GM23338 (cell line): ENCODE measurements around the gene GRIN1. TPM values are rescaled to one million over a fixed set of nuclear protein-coding genes. Genes with fewer than 3 reads are reported as not detected.

Experiments
- ATAC-seq: fragments of 200-7000 bp; cut with Tn5 transposase; 3 replicates; pipeline ENCODE4 v1.9.1; 2020
- DNase-seq: peaks from one replicate; pipeline ENCODE4 v3.0.0-alpha.2; 2015; ENCODE audit warnings: low spot score
- H2AFZ ChIP-seq: fragments of 200-600 bp; sonication (generic); 2 replicates; pipeline ENCODE4 v1.8.0; 2016; ENCODE audit warnings: antibody characterized with exemption, mild to moderate bottlenecking, moderate library complexity
- H3F3A ChIP-seq: fragments of 200-600 bp; sonication (generic); replicated peaks from 2 replicates; pipeline ENCODE4 v1.8.0; 2017; ENCODE audit warnings: antibody characterized with exemption, mixed run types, low read depth
- H3K27ac ChIP-seq: fragments of 200-600 bp; sonication (generic); 2 replicates; pipeline ENCODE4 v1.6.1; 2016; ENCODE audit warnings: low read depth
- H3K27me3 ChIP-seq: fragments of 200-600 bp; sonication (generic); 2 replicates; pipeline ENCODE4 v1.8.0; 2016; ENCODE audit warnings: mild to moderate bottlenecking, mixed run types, moderate library complexity; ENCODE audit not compliant: insufficient read depth
- H3K36me3 ChIP-seq: fragments of 200-600 bp; sonication (generic); 2 replicates; pipeline ENCODE4 v1.8.0; 2016; ENCODE audit warnings: mild to moderate bottlenecking; ENCODE audit not compliant: insufficient read depth
- H3K4me1 ChIP-seq: fragments of 200-600 bp; sonication (generic); 2 replicates; pipeline ENCODE4 v1.8.0; 2016; ENCODE audit warnings: mild to moderate bottlenecking, moderate library complexity; ENCODE audit not compliant: insufficient read depth
- H3K4me2 ChIP-seq: fragments of 200-600 bp; sonication (generic); 2 replicates; pipeline ENCODE4 v1.7.1; 2017; ENCODE audit warnings: mixed run types
- H3K4me3 ChIP-seq: fragments of 200-600 bp; sonication (generic); 2 replicates; pipeline ENCODE4 v1.6.1; 2016; ENCODE audit warnings: mixed run types
- H3K79me2 ChIP-seq: fragments of 200-600 bp; sonication (generic); replicated peaks from 2 replicates; pipeline ENCODE4 v1.8.0; 2017; ENCODE audit warnings: mild to moderate bottlenecking; ENCODE audit not compliant: insufficient read depth
- H3K9me2 ChIP-seq: fragments of 200-600 bp; sonication (generic); 2 replicates; pipeline ENCODE4 v1.8.0; 2017; ENCODE audit not compliant: insufficient read depth
- H4K20me1 ChIP-seq: fragments of 200-600 bp; sonication (generic); replicated peaks from 2 replicates; pipeline ENCODE4 v1.8.0; 2017; ENCODE audit warnings: mild to moderate bottlenecking; ENCODE audit not compliant: insufficient read depth
- H3K27ac Mint-ChIP-seq: 2 replicates; pipeline ENCODE4 v1.8.0; 2020; ENCODE audit warnings: inconsistent platforms, mild to moderate bottlenecking, moderate library complexity, mixed read lengths
- H3K27me3 Mint-ChIP-seq: 3 replicates; pipeline ENCODE4 v1.8.0; 2022; ENCODE audit warnings: low read depth, mild to moderate bottlenecking, moderate library complexity, mixed read lengths, inconsistent platforms; ENCODE audit not compliant: insufficient read depth, poor library complexity
- H3K36me3 Mint-ChIP-seq: 3 replicates; pipeline ENCODE4 v1.8.0; 2021; ENCODE audit warnings: low read depth, mild to moderate bottlenecking, inconsistent platforms, moderate library complexity, mixed read lengths
- H3K4me1 Mint-ChIP-seq: 3 replicates; pipeline ENCODE4 v1.8.0; 2020; ENCODE audit warnings: mild to moderate bottlenecking, inconsistent platforms, mixed read lengths
- H3K4me3 Mint-ChIP-seq: 3 replicates; pipeline ENCODE4 v1.8.0; 2021; ENCODE audit warnings: moderate library complexity, mild to moderate bottlenecking, inconsistent platforms, mixed read lengths
- H3K9me3 Mint-ChIP-seq: 3 replicates; pipeline ENCODE4 v1.8.0; 2020; ENCODE audit warnings: moderate library complexity, mild to moderate bottlenecking, inconsistent platforms, mixed read lengths
- ETS1 ChIP-seq: IDR thresholded peaks from 2 replicates; pipeline ENCODE4 v1.6.1; 2016; ENCODE audit warnings: antibody characterized with exemption
- EZH2phosphoT487 ChIP-seq: fragments of 200-600 bp; sonication (generic); IDR thresholded peaks from one replicate; pipeline ENCODE4 v1.8.1; 2018; ENCODE audit warnings: antibody characterized with exemption; ENCODE audit not compliant: unreplicated experiment
- JUNB ChIP-seq: IDR thresholded peaks from one replicate; pipeline ENCODE4 v1.6.1; 2016; ENCODE audit warnings: antibody characterized with exemption; ENCODE audit not compliant: unreplicated experiment
- NANOG ChIP-seq: IDR thresholded peaks from 2 replicates; pipeline ENCODE4 v1.6.1; 2016; ENCODE audit warnings: antibody characterized with exemption, borderline replicate concordance
- POLR2AphosphoS5 ChIP-seq: IDR thresholded peaks from 2 replicates; pipeline ENCODE4 v1.6.1; 2016; ENCODE audit warnings: antibody characterized with exemption, low read depth
- STAT1 ChIP-seq: IDR thresholded peaks from one replicate; pipeline ENCODE4 v1.6.1; 2016; ENCODE audit warnings: antibody characterized with exemption; ENCODE audit not compliant: unreplicated experiment
- ZNF114 ChIP-seq: fragments of 250-450 bp; sonication (Bioruptor Pico); IDR thresholded peaks from 2 replicates; pipeline ENCODE4 v1.5.0; 2020; ENCODE audit warnings: mild to moderate bottlenecking, moderate library complexity
- ZNF331 ChIP-seq: fragments of 250-450 bp; sonication (Bioruptor Pico); IDR thresholded peaks from 2 replicates; pipeline ENCODE4 v1.5.0; 2020; ENCODE audit warnings: low read depth, mild to moderate bottlenecking, moderate library complexity
- ZNF462 ChIP-seq: fragments of 250-450 bp; sonication (Bioruptor Pico); IDR thresholded peaks from 2 replicates; pipeline ENCODE4 v1.5.0; 2020; ENCODE audit warnings: mild to moderate bottlenecking, moderate library complexity
- polyA plus RNA-seq: library from polyadenylated mRNA; unstranded; fragments of >200 nt; fragmentation: Nextera tagmentation; extraction: Ambion mirVana; gene quantifications from 2 replicates; pipeline ENCODE4 v1.2.1, GENCODE V29; 2016
- total RNA-seq: library from RNA; depleted of rRNA; stranded (reverse); fragments of >200 nt; shearing (Covaris generic); gene quantifications from 2 replicates; pipeline ENCODE4 v1.2.3, GENCODE V29; 2014

The GRIN1 gene
- total and polyA plus RNA-seq, 2 experiments from 2014 or later = 2.7 to 5.5 TPM

- TF ChIP-seq ETS1 (no peak), ZNF462 (CRISPR knock-in tag) (no peak), EZH2phosphoT487 (no peak), NANOG (no peak), STAT1 (no peak), ZNF114 (CRISPR knock-in tag) (no peak), JUNB (no peak)
Observed at GRCh38 chr9:137182836-137183235, 43.9 kb downstream of the GRIN1 start (continued).

- H3K4me2 ChIP-seq = no peak overlapping the region
- ATAC-seq = no peak
- Mint-ChIP-seq H3K27ac (no peak overlapping the region), H3K36me3 (peaks cover 21% of the 10 kb centered on the region), H3K27me3 (peaks cover 11% of the 10 kb centered on the region), H3K9me3 (no peaks in the 10 kb centered on the region), H3K4me3 (no peak overlapping the region; the same call in 2 of the 3 replicates), H3K4me1 (peaks cover 5% of the 10 kb centered on the region)
- no peak overlapping the region for H3K4me3 ChIP-seq
- H3K27me3 ChIP-seq = no peaks in the 10 kb centered on the region
- H2AFZ ChIP-seq = no peak overlapping the region
- no peaks in the 10 kb centered on the region for H3K9me2 ChIP-seq
- peaks cover 19% of the 10 kb centered on the region for H3K79me2 ChIP-seq
- no peaks in the 10 kb centered on the region for H3K36me3 ChIP-seq
- DNase-seq = no peak
- TF ChIP-seq POLR2AphosphoS5 (no peak), EZH2phosphoT487 (no peak), ZNF114 (CRISPR knock-in tag) (no peak), STAT1 (no peak), NANOG (no peak), ZNF331 (no peak), JUNB (no peak)
- 0 out of 2 replicates have a peak, but pooled peaks cover 5% of the 10 kb centered on the region for H4K20me1 ChIP-seq
- H3K4me1 ChIP-seq = peaks cover 8% of the 10 kb centered on the region; the same call in 1 of the 2 replicates
- H3K27ac ChIP-seq = no peak overlapping the region
- 0 out of 2 replicates have a peak, but pooled peaks cover 4% of the 10 kb centered on the region for H3F3A ChIP-seq
Observed at GRCh38 chr9:137183980-137184595, 45.1 kb downstream of the GRIN1 start.
